KMS-11 (cell line): Measurements from ENCODE around the gene MAN1B1.

Experiments
- H2AFZ ChIP-seq: fragments of 200-600 bp; sonication (generic); 2 replicates; pipeline ENCODE4 v1.6.1; 2016; ENCODE audit warnings: antibody characterized with exemption, mixed run types, low read depth
- H3K27ac ChIP-seq: fragments of 200-600 bp; sonication (generic); 2 replicates; pipeline ENCODE4 v1.6.1; 2016; ENCODE audit warnings: mild to moderate bottlenecking, mixed run types
- H3K27me3 ChIP-seq: fragments of 200-600 bp; sonication (generic); 2 replicates; pipeline ENCODE4 v1.6.1; 2017; ENCODE audit warnings: mild to moderate bottlenecking, low read depth, mixed run types, moderate library complexity; ENCODE audit not compliant: insufficient read depth
- H3K36me3 ChIP-seq: fragments of 200-600 bp; sonication (generic); 2 replicates; pipeline ENCODE4 v1.6.1; 2017; ENCODE audit warnings: mild to moderate bottlenecking, mixed run types; ENCODE audit not compliant: insufficient read depth
- H3K4me1 ChIP-seq: fragments of 200-600 bp; sonication (generic); 2 replicates; pipeline ENCODE4 v1.6.1; 2016; ENCODE audit warnings: mild to moderate bottlenecking, low read depth, mixed run types; ENCODE audit not compliant: poor library complexity, severe bottlenecking
- H3K4me2 ChIP-seq: fragments of 200-600 bp; sonication (generic); 2 replicates; pipeline ENCODE4 v1.7.0; 2016; ENCODE audit warnings: mild to moderate bottlenecking, mixed run types
- H3K4me3 ChIP-seq: fragments of 200-600 bp; sonication (generic); IDR thresholded peaks from 2 replicates; pipeline ENCODE4 v1.6.1; 2017; ENCODE audit warnings: low read depth, low read length, mixed read lengths; ENCODE audit not compliant: insufficient read depth
- H3K79me2 ChIP-seq: fragments of 200-600 bp; sonication (generic); 2 replicates; pipeline ENCODE4 v1.6.1; 2016; ENCODE audit warnings: low read depth, mixed run types; ENCODE audit not compliant: insufficient read depth
- H3K9ac ChIP-seq: fragments of 200-600 bp; sonication (generic); 2 replicates; pipeline ENCODE4 v1.6.1; 2016; ENCODE audit warnings: mild to moderate bottlenecking, mixed run types
- H4K20me1 ChIP-seq: fragments of 200-600 bp; sonication (generic); 2 replicates; pipeline ENCODE4 v1.6.1; 2016; ENCODE audit warnings: mild to moderate bottlenecking, mixed run types; ENCODE audit not compliant: insufficient read depth
- TF ChIP-seq, protein P1 (sequence below): fragments of 200-600 bp; sonication (generic); conservative IDR thresholded peaks from 2 replicates; pipeline ENCODE4 v1.6.1; 2017; ENCODE audit warnings: low read depth, mild to moderate bottlenecking, antibody characterized with exemption, low read length, moderate library complexity, mixed read lengths

The MAN1B1 gene

GRCh38 chr9:137146527-137146918, 59.7 kb downstream of the MAN1B1 start:
- Histone ChIP-seq H3K27me3 (peaks cover 36% of the 10 kb centered on the region), H3K79me2 (no peaks in the 10 kb centered on the region), H2AFZ (no peak overlapping the region), H4K20me1 (no peaks in the 10 kb centered on the region), H3K4me3 (no peak overlapping the region), H3K4me1 (peaks cover 9% of the 10 kb centered on the region), H3K4me2 (no peak overlapping the region), H3K27ac (no peak overlapping the region), H3K36me3 (no peaks in the 10 kb centered on the region), H3K9ac (no peak overlapping the region)
- TF ChIP-seq, protein P1, sequence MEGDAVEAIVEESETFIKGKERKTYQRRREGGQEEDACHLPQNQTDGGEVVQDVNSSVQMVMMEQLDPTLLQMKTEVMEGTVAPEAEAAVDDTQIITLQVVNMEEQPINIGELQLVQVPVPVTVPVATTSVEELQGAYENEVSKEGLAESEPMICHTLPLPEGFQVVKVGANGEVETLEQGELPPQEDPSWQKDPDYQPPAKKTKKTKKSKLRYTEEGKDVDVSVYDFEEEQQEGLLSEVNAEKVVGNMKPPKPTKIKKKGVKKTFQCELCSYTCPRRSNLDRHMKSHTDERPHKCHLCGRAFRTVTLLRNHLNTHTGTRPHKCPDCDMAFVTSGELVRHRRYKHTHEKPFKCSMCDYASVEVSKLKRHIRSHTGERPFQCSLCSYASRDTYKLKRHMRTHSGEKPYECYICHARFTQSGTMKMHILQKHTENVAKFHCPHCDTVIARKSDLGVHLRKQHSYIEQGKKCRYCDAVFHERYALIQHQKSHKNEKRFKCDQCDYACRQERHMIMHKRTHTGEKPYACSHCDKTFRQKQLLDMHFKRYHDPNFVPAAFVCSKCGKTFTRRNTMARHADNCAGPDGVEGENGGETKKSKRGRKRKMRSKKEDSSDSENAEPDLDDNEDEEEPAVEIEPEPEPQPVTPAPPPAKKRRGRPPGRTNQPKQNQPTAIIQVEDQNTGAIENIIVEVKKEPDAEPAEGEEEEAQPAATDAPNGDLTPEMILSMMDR, result no peak

DNA sequence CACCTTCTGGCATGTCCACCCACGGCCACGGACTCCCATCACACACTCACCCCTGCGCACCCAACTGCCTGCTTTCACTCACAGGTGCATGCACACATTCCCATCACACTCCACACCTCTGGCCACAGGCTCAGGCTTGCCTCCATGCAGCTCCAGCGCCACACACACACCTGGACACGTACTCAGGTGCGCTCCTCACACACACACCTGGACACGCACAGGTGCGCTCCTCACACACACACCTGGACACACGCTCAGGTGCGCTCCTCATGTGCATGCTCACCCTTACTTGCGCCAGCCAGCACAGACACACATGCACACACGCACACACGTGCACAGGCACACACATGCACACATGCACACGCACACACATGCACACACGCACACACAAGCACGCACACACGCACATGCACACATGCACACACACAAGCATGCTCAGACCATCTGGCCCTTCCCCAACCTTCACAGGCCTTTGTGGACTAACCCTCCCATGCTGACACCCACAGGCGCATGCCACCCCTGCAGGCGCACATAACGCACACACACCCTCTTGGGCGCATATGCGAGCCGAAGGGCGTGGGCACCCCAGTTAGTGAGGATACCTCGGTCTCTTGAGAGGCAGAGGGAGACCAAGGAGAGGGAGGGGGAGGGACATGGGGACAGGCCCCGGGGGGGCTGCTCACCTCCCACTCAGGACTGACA, 60.5 kb downstream of the MAN1B1 start:
- Histone ChIP-seq H3K27me3 (peaks cover 28% of the 10 kb centered on the region; the same call in 1 of the 2 replicates), H3K4me3 (no peak overlapping the region), H3K79me2 (no peaks in the 10 kb centered on the region), H3K36me3 (no peaks in the 10 kb centered on the region), H4K20me1 (no peaks in the 10 kb centered on the region), H3K4me1 (peaks cover 14% of the 10 kb centered on the region), H3K27ac (no peak overlapping the region), H3K4me2 (no peak overlapping the region), H2AFZ (no peak overlapping the region), H3K9ac (no peak overlapping the region)
- TF ChIP-seq, protein P1, result no peak

DNA sequence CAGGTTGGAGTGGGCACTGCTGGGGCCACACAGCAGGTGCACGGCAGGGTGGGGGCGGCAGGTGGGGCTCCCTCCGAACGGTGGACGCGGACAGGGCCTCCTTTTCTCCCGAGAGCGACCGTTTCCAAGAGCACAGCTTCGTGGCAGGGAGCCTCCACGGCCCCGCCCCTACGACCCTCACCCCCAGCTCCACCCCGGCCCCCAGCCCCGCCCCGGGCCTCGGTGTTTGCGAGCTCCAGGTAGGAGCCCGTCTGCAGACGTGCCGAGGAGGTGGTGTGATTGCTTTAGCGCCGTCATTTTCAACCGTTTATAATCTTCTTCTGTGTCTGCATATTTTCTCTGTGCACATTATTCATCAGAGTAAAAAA, 61.0 kb downstream of the MAN1B1 start:
- Histone ChIP-seq H3K79me2 (no peaks in the 10 kb centered on the region), H3K36me3 (no peaks in the 10 kb centered on the region), H3K27ac (no peak overlapping the region), H4K20me1 (no peaks in the 10 kb centered on the region), H3K9ac (no peak overlapping the region), H3K4me2 (no peak overlapping the region), H3K4me3 (no peak overlapping the region), H3K27me3 (peaks cover 23% of the 10 kb centered on the region; the same call in 1 of the 2 replicates), H2AFZ (no peak overlapping the region), H3K4me1 (peaks cover 14% of the 10 kb centered on the region)
- TF ChIP-seq, protein P1, result no peak

DNA sequence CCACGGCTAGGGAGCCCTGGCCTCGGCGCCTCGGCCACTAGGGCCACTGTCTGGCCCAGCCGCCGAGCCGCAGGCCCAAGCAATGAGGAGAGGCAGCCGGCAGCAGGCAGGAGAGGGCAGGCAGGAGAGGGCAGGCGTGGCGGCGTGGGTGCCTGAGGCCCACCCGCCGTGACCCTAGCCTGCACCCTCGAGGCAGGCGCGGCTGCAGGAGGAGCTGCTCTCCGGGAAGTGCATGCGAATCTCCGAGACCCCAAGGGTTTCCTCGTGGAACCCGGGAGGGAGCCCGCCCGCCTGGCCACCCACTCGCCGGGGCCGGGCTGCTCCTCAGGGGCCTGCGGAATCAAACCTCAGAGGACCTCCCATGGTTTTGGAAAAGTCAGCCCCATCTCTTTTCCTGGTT, 61.5 kb downstream of the MAN1B1 start:
- Histone ChIP-seq H3K4me1 (peaks cover 14% of the 10 kb centered on the region), H3K4me3 (no peak overlapping the region), H4K20me1 (no peaks in the 10 kb centered on the region), H3K79me2 (no peaks in the 10 kb centered on the region), H3K27me3 (peaks cover 20% of the 10 kb centered on the region; the same call in 1 of the 2 replicates), H3K4me2 (no peak overlapping the region), H3K9ac (no peak overlapping the region), H3K27ac (no peak overlapping the region), H3K36me3 (no peaks in the 10 kb centered on the region), H2AFZ (no peak overlapping the region)
- TF ChIP-seq, protein P1, result no peak
